OCI-LY7 (cell line): ENCODE measurements around the gene PLCL1.

Experiments
- CTCF ChIP-seq: fragments of 200-600 bp; sonication (generic); conservative IDR thresholded peaks from 2 replicates; pipeline ENCODE4 v1.5.1; 2014; ENCODE audit warnings: mild to moderate bottlenecking, antibody characterized with exemption, low read length, moderate library complexity, mixed read lengths
- EZH2phosphoT487 ChIP-seq: fragments of 200-600 bp; sonication (generic); IDR thresholded peaks from 2 replicates; pipeline ENCODE4 v1.6.1; 2018; ENCODE audit warnings: low read depth, borderline replicate concordance, mild to moderate bottlenecking, mixed run types, antibody characterized with exemption, low read length, moderate library complexity, mixed read lengths

- TF ChIP-seq CTCF (no peak), EZH2phosphoT487 (no peak)
Observed at GRCh38 chr2:197759013-197759412, 45.4 kb upstream of the PLCL1 start.
